UCSD-AML1 (cell line): Measurements from ENCODE around the gene TRERF1.
"Not testable (repeated sequence)": the region's sequence is repeated elsewhere in the genome, so short reads cannot be mapped to it uniquely, and the experiment has no call there.

Experiments
- DNase-seq: peaks from one replicate; lab custom pipeline; 2025; ENCODE audit not compliant: unreplicated experiment; lab: John Stamatoyannopoulos, UW

The TRERF1 gene

DNA sequence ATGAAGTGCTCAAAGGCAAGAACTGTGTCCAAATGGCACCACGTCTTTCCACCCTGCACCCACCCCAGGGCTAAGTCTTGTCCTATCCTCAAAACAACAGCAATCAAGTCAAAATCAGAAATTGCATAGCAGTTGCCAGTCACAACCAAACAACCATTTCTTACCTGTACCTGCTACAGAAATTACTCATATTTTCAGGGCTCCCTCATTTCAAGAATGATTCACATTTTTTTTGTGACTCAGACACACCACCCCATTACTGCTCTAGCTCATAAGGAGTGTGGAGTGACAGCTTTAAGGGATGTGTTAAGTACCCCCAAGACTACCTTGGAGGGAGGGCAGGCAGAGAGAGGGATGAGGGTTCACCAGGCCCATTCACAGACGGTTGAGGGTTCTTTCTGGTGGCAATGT, 111.7 kb downstream of the TRERF1 start:
- no peak for DNase-seq

DNA sequence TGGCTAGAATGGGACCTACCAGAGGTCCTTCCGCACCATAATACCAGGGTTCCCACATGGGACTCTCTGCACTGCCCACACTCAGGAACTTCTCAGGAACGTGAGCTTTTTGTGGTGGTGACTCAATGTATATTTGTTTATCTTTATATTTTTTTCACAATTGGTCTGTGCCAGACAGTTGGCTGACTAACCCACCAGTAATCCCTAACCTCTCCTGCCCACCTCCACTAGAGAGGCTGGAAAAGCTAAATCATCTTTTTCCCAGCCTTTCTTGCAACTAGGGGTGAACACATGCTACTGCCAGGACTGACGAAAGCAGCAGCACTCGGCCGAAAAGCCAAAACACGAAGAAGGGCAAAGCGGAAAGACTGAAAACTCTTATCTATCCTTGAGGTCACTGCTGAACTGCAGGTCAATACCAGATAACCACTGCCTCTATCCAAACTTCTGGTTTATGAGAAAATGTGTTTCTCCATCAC, 112.9 kb downstream of the TRERF1 start:
- no peak for DNase-seq

DNA sequence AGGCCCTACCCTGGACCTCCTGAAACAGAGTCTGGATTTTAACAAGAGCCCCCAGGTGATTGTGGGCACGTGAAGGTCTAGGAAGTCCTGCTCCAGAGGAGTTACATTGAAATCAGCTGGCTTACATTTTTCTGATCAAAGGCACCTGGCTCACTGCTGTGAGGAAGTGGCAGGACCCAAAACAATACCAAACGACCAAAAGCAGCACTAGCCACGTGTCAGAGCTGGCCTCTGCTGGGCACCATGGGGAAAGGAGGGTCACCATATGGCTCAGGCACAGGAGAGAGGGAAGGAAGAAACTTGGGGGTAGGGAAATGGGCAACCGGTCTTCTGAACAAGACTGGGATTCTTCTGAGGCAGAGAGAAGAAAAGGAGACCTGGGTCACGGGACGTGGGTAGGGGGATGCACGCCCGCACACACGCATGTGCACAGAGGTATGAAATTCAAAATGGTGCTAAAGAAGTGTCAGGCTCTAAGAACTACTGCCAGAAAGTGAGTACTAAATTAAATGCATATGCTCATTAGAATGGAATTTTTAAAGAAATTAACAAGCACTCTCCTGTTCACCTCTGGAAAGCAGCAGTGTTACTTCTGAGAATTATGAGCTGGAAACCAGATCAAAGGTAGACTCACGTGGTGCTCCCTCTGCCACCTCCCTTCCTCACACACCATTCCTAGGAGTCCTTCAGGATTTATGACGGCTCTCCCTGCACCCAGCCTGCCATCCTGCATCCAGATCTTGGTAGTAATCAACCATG, 113.6 kb downstream of the TRERF1 start:
- DNase-seq: no peak

DNA sequence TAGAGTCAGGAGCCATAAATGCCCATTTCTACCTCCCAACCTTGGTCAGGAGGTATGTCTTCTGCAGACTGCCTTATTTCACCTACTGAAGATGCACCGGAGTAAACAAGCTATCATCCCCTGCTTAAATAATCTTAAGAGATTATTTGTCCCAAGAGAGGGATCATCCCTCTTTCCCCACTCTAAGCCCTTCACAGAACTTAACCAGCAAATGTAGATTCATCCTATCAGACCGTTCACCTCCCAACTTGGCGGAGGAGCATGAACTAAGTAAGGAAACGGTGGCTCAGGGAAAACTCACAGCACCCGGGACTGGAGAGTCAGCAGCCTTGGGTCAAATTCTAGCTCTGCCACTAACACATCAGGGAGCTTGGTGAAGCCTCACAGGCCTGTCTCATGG, 115.3 kb downstream of the TRERF1 start:
- DNase-seq: no peak

- no peak for DNase-seq
Measured at GRCh38 chr6:42335896-42336295, 115.8 kb downstream of the TRERF1 start.

GRCh38 chr6:42334870-42335269, 116.9 kb downstream of the TRERF1 start:
- DNase-seq: no peak

DNA sequence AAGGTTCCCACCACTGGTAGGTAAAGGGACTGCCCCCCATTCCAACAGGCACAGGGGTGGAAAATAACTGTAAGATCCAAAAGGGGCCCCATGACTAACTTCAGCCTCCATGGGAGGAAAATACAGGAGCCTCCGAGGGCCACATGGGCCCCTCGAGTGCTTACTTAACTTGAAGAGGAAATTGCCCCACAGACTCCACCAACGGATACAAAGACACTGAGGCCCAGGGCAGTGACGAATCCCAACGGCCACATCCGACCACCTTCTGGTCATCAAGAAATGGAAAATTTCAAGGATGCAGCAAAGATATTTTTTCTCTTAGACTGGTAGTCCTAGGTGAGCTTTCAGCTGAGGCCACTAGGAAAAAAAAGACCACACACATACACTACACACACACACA, 118.1 kb downstream of the TRERF1 start:
- no peak for DNase-seq

GRCh38 chr6:42332916-42333315, 118.8 kb downstream of the TRERF1 start:
- DNase-seq: no peak

GRCh38 chr6:42331019-42331418, 120.7 kb downstream of the TRERF1 start:
- DNase-seq: no peak

GRCh38 chr6:42326248-42326647, 125.5 kb downstream of the TRERF1 start:
- DNase-seq: no peak

DNA sequence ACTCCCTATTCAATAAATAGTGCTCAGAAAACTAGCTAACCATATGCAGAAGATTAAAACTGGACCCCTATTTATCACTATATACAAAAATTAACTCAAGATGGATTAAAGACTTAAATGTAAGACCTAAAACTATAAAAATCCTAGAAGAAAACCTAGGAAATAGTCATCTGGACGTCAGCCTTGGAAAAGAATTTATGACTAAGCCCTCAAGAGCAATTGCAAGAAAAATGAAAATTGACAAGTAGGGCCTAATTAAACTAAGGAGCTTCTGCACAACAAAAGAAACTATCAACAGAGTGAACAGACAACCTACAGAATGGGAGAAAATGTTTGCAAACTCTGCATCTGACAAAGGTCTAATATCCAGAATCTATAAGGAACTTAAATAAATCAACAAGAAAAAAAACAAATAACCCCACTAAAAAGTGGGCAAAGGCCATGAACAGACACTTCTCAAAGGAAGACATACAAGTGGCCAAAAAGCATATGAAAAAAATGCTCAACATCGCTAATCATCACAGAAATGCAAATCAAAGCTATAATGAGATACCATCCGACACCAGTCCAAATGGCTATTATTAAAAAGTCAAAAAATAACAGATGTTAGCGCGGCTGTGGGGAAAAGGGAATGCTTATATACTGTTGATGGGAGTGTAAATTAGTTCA, 126.9 kb downstream of the TRERF1 start:
- not testable (repeated sequence) for DNase-seq

GRCh38 chr6:42322676-42323075, 129.1 kb downstream of the TRERF1 start:
- no peak for DNase-seq

DNA sequence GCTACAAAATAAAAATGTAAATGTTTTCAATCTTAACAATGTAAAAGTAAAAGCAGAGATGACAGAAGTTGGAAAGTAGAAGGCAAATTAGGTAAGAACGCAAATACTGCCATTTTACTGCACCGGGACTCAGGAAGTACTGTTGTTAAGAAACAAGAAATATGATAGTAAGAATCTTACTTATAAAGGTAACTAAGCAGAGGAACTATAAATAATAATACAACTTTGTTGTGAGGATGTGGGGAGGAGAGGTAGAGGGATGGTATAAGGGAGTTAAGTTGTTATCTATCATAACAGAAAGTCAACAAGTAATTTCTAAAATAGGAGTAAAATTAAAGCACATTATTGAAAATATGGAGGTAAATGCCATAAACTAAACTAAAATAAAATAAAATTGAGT, 129.8 kb downstream of the TRERF1 start:
- DNase-seq: no peak

GRCh38 chr6:42320762-42321161, 131.0 kb downstream of the TRERF1 start:
- DNase-seq: no peak

GRCh38 chr6:42318480-42318879, 133.2 kb downstream of the TRERF1 start:
- no peak for DNase-seq

DNA sequence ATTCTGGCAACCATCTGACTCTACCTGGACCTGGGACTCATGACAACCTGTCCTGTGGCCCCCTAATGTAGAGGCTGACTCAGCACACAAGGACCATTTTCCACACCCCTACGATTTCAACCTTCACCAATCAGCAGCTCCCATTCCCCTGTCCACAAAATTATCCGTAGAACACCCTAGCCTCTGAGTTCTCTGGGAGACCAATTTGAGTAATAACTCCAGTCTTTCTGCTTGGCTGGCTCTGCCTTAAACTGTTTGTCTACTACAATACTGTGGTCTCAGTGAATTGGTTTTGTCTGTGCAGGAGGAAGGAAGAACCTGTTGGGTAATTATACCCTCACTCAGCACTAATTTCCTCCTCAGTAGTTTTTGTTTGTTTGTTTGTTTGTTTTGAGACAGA, 134.7 kb downstream of the TRERF1 start:
- DNase-seq: no peak

DNA sequence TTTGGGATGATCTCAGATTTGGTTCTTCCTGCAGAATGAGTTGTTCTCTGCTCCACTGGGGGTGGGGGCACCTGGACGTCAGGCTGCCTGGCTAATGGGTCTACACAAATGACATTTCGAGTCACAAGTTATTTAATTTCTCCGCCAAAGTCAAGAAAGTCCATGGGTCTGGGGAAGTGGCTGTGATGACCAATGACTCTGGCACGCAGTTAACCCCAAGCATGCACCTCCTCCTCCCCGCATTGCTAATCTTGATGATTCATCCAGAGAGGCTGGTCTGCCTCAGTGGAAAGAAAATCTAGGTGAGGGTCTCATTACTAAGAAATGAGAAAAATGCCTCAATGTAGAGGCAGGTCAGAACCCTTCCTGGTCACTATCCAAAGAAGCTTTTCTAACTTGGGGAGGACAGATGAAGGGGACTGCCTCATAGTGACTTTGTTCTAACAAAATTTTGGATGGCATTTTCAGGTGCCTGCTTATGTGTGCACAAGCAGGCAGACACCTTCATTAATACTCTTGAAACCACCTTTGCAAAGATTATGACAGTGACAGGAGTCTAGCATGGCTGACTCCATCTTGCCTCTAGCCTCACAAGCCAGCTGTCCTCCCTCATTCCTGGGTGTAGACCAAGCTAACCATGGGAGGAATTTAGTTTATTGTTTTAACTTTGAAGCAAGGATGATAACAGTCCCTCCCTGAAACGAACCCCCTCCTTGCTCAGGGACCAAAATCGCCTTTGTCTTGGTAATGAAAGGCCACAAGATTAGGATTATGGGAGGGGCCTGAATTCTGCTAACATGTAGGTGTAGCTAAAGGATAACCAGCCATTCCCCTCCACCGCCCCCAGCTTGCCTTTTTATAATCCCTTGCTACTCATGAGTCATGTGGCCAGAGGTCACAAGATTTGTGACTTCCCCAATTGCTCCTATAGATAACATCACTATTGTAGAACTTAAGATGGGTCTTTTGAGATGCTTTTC, 135.4 kb downstream of the TRERF1 start:
- no peak for DNase-seq

DNA sequence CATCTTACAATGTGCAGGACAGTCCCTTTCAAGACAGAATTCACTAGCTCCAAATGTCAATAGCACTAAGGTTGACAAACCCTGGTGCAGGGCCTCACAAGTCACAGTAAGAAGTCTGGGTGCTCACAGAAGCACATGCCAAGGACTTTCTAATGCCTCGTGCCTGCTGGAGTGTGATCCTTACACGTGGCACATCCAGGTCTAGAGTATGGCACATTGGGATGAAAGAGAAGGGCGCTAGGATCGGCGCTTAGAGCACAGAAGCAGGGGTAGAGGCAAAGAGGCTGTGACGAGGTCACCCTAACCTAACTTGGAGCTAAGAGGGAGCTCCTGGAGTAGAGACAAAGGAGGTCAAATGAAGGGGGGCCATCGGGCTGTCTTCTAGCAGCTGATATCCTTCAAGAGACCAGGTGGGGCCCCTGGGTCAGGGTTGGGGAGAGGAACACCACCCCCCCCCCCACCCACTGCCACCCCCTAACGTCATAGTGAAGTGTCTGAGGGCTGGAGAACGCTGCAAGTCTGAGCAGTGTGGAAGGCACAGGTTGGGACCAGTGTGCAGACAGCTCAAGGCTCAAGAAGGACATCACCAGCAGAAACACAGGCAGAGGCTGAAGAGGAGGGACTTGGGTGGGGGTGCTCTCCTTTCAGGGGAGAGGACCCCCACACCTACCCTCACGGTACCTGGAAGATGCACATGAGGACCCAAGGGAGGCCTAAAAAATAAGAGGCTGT, 136.3 kb downstream of the TRERF1 start:
- no peak for DNase-seq

DNA sequence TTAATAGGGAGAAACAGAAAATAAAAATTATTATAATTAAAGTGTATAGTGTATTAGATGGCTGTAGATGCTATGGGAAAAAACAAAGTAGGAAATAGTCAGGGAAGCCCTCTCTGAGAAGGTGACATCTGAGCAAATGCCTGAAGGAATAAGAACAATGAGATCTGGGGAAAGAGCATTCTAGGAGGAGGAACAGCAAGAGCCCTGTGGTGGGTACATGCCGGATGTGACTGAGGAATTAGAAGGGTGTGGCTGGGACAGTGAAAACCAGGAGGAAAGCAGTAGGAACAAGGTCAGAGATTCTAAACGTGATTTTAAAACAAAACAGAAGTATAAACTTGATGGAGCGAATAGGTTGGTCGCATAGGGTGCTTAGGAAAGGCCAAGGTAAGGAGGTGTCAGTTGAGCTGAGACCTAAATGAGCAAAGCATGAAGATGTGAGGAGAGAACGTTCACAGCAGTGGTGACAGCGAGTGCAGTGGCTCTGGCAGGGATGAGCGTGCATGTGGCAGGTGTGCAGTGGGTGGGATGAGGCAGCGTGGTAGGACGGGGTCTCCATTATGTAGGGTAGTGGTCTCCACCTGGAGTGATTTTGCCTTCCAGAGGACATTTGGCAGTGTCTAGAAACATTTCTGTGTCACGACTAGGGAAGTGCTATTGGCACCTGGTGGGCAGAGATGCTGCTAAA, 137.0 kb downstream of the TRERF1 start:
- no peak for DNase-seq

DNA sequence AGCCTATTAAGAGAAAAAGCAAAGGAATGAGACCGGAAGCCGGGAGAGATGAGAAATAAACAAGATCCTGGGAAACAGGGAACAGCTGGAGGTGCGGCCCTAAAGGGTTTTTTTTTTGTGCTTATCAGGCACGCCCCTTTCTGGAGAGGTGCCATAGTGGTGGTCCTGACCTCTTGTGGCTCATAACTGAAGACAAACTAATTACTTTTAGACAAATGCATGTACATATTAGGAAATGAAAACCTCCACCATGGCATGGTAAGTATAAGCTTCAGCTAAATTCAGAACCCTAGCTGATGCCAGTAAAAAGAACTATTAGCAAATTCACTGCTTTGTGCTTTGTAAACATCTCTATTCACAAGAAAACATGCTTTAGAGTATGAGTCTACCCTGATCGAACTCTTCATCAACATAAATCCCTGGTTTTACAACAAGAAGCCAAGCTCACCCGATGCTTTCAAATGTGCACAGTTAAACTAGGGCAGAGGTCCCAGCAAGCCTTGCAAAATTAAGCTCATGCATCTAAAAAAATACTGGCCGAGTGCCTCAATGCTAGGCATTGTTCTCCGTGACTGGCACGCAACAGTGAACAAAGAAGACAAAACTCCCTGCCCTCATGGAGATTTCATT, 137.7 kb downstream of the TRERF1 start:
- no peak for DNase-seq
